ENCODE results near the gene PTDSS2.
"Not testable (repeated sequence)": the region's sequence is repeated elsewhere in the genome, so short reads cannot be mapped to it uniquely, and the experiment has no call there.

PTDSS2 gene

DNA sequence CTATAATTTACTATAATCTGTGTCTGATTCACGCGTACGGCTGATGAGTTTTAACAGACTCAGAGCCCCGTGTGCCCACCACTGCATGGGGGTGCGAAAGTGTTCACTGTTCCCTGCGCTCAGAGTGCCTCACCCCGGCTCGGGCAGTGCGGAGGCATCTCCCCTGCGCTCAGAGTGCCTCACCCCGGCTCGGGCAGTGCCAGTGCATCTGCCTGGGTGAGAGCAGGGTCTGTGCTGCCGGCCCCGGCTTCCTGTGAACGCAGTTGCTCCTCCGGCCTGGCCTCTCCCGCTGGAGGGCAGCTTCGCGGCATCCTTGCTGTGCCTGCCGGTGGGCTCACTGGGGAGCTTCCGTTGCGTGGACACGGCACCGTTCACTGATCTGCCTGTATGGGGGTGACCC, 14.2 kb downstream of the PTDSS2 start:
- in situ Hi-C loops (cut with MboI; ENCODE audit: low sequenced_read_pairs), result no loop called here

GRCh38 chr11:465896-466530, 15.9 kb downstream of the PTDSS2 start:
- in situ Hi-C loops (cut with MboI; ENCODE audit: low sequenced_read_pairs), result no loop called here

DNA sequence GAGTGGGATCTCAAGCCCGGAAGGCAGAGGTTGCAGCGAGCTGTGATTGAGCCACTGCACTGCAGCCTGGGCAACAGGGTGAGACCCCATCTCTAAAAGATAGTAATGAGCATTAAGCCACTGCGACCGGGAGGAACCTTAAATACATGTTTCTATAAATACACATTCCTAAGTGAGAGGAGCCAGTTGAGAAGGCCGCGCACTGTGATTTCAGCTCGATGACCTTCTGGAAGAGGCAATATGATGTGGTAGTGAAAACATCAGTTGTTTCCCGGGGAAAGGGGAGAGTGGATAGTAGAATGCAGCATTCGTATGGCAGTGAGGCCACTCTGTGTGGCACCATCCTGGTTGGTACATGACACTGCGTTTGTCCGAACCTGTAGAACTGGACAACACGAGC, 18.0 kb downstream of the PTDSS2 start:
- in situ Hi-C loops (cut with MboI; ENCODE audit: low sequenced_read_pairs), result no loop called here

- in situ Hi-C loops (cut with MboI; ENCODE audit: low sequenced_read_pairs), result no loop called here
These were observed 18.4 kb downstream of the PTDSS2 start for GRCh38 chr11:468493-468892.

DNA sequence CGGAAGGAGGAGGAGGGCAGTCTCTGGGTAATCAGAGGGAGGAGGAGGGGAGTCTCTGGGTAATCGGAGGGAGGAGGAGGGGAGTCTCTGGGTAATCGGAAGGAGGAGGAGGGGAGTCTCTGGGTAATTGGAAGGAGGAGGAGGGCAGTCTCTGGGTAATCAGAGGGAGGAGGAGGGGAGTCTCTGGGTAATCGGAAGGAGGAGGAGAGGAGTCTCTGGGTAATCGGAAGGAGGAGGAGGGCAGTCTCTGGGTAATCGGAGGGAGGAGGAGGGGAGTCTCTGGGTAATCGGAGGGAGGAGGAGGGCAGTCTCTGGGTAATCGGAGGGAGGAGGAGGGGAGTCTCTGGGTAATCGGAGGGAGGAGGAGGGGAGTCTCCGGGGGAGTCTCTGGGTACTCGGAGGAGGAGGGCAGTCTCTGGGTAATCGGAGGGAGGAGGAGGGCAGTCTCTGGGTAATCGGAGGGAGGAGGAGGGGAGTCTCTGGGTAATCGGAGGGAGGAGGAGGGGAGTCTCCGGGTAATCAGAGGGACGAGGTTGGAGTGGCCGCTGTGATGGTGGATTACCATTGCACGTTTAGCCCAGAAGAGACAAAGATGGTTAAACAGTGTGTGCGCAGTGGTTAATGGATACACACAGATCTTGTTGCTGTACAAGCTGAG, 19.1 kb downstream of the PTDSS2 start:
- in situ Hi-C loops (cut with MboI; ENCODE audit: low sequenced_read_pairs), result not testable (repeated sequence)

DNA sequence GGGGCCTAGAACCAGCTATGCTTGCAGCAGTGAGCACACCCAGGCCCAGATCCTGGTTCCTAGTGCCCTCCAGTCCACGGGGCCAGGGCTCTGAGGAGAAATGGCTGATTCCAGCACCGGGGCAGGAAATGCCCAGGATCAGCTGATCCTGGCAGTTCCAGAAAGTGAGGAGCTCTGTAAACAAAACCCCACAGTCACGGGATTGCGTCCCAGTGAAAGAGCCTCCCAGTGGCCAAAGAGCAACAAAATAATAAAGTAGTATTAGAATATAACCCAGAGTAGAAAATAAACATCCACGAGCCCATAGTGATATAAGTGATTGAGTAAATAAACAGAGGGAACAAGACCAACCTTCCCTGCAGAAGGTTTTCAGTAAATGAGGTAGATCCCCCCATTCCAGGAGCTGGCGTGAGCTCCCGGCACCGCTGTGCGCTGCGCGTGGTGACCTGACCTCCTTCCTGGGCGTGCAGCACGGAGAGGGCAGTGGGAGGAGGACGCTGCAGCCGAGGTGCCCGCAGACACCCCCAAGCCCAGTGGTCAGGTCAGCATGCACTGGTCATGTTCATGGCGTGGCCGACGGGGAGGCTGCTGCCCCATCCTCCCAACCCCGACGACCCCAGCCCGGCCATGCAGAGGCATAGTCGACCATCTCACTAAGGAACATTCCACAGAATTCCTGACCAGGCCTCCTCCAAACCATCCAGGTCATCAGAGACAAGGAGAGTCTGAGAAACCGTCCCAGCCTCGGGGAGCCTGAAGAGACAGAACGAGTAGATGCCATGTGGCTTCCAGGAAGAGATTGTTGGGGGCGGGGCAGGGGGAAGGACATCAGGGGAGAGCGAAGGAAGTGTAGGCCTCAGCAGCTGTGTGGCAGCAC, 19.8 kb downstream of the PTDSS2 start:
- in situ Hi-C loops (cut with MboI; ENCODE audit: low sequenced_read_pairs), result no loop called here

DNA sequence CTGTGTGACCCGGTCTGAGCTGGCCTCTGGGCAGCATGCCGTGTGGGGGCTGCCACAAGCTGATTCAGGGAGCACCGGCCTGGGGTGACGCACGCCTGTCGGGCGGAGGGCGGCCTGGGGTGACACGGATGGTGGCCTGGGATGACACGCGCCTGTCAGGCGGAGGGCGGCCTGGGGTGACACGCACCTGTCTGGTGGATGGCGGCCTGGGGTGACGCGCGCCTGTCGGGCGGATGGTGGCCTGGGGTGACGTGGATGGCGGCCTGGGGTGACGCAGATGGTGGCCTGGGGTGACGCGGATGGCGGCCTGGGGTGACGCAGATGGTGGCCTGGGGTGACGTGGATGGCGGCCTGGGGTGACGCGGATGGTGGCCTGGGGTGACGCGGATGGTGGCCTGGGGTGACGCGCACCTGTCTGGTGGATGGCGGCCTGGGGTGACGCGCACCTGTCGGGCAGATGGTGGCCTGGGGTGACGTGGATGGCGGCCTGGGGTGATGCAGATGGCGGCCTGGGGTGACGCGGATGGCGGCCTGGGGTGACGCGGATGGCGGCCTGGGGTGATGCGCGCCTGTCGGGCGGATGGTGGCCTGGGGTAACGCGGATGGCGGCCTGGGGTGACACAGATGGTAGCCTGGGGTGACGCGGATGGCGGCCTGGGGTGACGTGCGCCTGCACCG, 21.5 kb downstream of the PTDSS2 start:
- in situ Hi-C loops (cut with MboI; ENCODE audit: low sequenced_read_pairs), result no loop called here

GRCh38 chr11:472272-472671, 22.2 kb downstream of the PTDSS2 start:
- in situ Hi-C loops (cut with MboI; ENCODE audit: low sequenced_read_pairs), result no loop called here

DNA sequence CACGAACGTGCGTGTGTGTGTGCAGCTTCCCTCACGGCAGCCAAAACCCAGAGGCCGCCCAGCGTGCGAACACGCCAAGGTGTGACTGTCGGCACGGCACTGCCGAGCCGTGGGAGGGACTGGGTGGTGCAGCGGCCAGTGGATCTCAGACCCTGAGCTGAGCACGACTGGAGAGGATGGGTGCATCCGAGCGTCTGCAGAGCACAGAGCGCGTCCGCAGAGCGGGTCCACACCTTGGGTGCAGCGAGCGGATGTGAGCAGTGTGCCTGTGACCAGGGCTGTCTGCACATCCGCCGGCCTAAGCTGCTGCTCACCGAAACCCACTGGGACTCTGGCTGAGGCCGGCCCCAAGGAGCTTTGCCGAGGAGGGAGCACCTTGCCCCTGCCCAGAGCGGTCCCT, 22.7 kb downstream of the PTDSS2 start:
- in situ Hi-C loops (cut with MboI; ENCODE audit: low sequenced_read_pairs), result no loop called here

GRCh38 chr11:473415-473814, 23.3 kb downstream of the PTDSS2 start:
- in situ Hi-C loops (cut with MboI; ENCODE audit: low sequenced_read_pairs), result no loop called here

- in situ Hi-C loops (cut with MboI; ENCODE audit: low sequenced_read_pairs), result no loop called here
These were observed 24.1 kb downstream of the PTDSS2 start for GRCh38 chr11:473962-474785.

DNA sequence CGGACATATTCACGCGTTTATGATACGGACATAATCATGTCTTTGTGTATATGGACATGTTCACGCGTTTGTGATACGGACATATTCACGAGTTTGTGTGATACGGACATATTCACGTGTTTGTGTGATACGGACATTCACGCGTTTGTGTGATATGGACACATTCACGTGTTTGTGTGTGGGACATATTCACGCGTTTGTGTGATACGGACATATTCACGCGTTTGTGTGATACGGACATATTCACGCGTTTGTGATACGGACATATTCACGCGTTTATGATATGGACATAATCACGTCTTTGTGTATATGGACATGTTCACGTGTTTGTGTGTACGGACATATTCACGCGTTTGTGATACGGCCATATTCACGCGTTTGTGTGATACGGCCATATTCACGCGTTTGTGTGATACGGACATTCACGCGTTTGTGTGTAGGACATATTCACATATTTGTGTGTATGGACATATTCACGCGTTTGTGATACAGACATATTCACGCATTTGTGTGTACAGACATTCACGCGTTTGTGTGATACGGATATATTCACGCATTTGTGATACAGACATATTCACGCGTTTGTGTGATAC, 24.9 kb downstream of the PTDSS2 start:
- in situ Hi-C loops (cut with MboI; ENCODE audit: low sequenced_read_pairs), result no loop called here

- in situ Hi-C loops (cut with MboI; ENCODE audit: low sequenced_read_pairs), result no loop called here
These were observed 25.9 kb downstream of the PTDSS2 start for GRCh38 chr11:475941-476340.

GRCh38 chr11:476416-476815, 26.3 kb downstream of the PTDSS2 start:
- in situ Hi-C loops (cut with MboI; ENCODE audit: low sequenced_read_pairs), result no loop called here

DNA sequence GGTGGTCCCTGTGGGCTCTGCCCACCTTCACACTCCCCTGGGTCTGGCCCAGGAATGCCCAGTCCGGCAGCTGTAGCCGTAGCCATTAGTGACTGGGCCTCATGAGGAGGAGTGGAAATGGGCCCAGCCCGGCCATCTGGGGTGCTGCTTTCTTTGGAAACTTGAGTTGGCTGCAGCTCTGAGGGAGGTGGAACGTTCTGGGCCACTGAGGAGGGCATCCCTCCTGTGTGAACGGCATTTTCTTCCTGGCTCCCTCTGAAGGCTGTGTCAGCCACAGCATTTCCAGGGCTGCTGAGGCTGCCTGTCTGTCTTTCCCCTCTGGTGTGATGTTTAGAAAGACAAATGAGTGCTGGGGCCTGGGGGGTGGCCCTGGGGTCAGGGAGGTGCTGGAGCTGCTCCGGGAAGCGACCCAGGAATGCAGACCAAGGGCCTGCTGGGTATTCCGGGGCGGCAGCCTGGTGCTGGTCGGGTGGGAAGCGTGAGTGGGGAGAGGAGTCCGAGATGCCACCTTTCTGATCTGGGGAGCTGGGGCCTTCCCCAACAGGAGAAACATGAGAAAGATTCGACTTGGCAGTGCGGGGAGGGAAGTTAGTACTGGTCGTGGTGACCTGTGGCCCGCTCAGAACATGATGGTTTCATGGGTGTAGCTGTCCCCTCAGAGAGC, 27.1 kb downstream of the PTDSS2 start:
- in situ Hi-C loops (cut with MboI; ENCODE audit: low sequenced_read_pairs), result no loop called here

GRCh38 chr11:479311-479710, 29.2 kb downstream of the PTDSS2 start:
- in situ Hi-C loops (cut with MboI; ENCODE audit: low sequenced_read_pairs), result no loop called here

DNA sequence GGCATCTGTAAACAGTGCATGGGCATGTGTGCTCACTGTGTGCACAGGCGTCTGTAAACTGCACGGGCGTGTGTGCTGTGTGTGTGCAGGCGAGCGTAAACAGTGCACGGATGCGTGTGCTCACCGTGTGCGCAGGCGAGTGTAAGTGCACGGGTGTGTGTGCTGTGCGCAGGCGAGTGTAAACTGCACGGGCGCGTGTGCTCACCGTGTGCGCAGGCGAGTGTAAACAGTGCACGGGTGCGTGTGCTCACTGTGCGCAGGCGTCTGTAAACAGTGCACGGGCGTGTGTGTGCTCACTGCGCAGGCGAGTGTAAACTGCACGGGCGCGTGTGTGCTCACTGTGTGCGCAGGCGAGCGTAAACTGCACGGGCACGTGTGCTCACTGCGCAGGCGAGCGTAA, 34.5 kb downstream of the PTDSS2 start:
- in situ Hi-C loops (cut with MboI; ENCODE audit: low sequenced_read_pairs), result no loop called here

- in situ Hi-C loops (cut with MboI; ENCODE audit: low sequenced_read_pairs), result no loop called here
These were observed 36.1 kb downstream of the PTDSS2 start for GRCh38 chr11:486189-486588.

DNA sequence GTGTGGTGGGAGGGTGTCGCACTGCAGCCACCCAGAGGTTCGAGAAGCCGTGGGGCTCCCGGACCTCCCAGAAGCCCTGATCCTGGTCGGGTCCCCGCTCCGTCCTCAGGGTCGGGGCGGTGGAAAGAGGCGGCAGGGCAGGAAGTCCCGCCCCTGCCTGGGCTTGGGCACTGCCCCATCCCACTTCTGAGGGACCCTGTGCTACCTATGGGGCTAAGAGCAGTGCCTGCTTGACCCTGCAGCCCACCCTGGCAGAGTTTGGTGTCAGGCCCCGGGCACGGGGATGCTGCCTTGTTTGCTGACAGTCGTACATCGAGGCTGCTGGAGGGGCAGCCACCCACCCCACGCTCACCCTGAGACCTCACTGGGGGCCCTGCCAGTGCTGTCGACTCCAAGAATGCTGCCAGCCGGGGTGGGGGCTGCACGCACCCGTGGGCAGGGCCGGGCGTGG, 37.5 kb downstream of the PTDSS2 start:
- in situ Hi-C loops (cut with MboI; ENCODE audit: low sequenced_read_pairs), result no loop called here

DNA sequence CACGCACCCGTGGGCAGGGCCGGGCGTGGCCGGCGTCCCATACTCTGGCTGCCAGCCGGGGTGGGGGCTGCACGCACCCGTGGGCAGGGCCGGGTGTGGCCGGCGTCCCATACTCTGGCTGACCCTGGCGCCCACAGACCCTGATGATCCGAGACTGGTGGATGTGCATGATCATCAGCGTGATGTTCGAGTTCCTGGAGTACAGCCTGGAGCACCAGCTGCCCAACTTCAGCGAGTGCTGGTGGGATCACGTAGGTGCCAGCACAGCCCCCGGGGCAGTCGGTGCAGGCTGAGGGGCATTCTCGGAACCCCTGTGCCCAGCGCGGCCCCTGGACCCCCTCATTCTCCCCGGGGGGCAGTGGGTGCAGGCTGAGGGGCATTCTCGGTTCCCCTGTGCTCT, 38.0 kb downstream of the PTDSS2 start:
- in situ Hi-C loops (cut with MboI; ENCODE audit: low sequenced_read_pairs), result no loop called here

Measured in hTERT RPE-1 (cell line).